ENCODE results near the gene OSBPL5.

The OSBPL5 gene

DNA sequence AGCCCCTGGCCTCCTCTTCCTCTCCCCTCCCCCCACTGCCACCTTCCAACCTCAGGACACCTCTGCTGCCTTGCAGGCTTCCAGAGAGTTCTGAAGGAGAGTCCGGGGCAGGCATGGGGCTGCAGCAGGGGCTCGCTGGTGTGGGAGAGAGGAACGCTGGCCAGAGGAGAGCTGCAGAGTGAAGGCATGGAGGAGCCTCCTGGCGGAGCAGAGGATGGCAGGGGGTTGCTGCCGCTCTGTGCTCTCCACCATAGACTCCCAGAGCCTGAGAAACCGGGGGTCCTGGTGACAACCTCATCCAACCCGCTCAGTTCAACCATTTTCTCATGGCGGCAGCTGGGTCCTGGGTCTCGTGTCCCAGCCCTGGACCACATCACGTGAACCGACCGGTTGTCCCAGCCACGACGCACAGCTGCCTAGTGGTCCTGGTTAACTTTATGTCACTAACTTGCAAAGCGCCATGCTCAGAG is 36.0 kb upstream of the OSBPL5 start:
- Mint-ChIP-seq H3K36me3 (no peaks in the 10 kb centered on the region), H3K27ac (no peak overlapping the region), H3K27me3 (peaks cover 2% of the 10 kb centered on the region), H3K4me3 (no peak overlapping the region), H3K4me1 (ENCODE audit: low read depth) (peaks cover 11% of the 10 kb centered on the region), H3K9me3 (ENCODE audit: low read depth) (no peaks in the 10 kb centered on the region)

DNA sequence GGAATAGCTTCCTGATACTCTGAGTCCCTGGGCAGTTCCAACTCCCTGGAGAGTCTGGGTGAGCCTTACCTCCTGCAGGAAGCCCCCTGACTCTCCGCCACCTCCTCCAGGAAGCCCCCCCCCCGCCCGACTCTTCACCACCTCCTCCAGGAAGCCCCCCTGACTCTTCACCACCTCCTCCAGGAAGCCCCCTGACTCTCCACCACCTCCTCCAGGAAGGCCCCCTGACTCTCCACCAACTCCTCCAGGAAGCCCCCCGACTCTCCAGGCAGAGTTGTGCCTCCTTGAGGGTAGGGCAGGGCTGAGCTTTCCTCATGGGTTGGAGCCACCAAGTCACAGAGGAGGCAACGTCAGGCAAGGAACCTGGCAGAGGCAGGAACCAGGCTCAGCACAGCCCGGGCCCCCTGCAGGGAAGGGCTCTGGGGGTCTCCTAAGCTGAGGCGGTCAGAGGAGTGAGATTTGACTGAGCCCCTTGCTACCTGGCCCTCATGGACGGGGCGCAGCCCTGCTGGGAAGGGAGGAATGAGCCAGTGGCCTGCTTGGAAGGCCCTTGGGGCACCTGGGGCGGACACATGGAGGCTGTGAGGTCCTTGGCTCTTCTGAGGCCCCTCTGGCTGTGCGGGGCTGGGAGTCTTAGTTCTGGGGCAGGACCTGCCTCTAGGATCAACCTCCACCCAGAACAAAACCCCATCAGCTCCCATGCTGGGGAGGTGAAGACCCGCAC is 35.4 kb upstream of the OSBPL5 start:
- no peaks in the 10 kb centered on the region for H3K9me3 Mint-ChIP-seq (ENCODE audit: low read depth)
- H3K4me1 Mint-ChIP-seq (ENCODE audit: low read depth), result peaks cover 11% of the 10 kb centered on the region
- H3K27ac Mint-ChIP-seq, result no peak overlapping the region
- H3K36me3 Mint-ChIP-seq, result no peaks in the 10 kb centered on the region
- no peak overlapping the region for H3K4me3 Mint-ChIP-seq
- peaks cover 2% of the 10 kb centered on the region for H3K27me3 Mint-ChIP-seq

DNA sequence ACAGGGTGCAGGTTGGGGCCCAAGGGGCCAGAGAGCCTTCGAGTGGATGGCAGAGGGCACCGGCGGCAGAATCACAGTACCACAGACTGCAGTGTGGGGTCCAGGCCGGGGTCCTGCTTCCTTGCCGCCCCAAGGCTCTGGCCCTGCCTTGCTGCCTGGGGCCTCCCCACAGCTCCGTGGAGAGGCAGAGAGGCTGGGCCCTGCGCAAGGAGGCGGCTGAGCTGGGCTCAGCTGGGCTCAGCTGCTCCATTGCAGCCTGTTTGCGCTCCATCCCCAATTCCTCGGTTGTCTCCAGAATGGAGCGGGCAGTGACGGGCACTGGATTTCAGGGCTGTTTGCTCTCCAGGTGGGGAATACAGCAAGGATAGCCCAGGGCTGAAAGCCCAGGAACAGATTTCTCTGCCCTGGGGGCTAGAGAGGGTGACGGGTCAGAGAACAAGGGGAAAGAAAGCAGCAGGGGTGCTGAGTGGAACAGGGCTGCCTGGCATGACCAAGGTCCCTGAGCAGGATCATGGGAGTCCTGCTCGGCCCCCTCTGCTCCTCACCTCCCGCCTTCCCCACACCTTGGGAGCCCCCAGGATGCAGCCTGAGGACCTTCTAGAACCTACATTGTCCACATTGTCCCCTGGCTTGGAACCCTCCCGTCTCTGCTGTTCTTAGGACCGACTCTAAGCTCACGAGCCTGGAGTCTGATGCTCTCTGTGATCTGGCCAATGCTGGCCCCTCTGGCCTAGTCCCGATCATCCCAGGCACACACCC is 34.6 kb upstream of the OSBPL5 start:
- peaks cover 11% of the 10 kb centered on the region for H3K4me1 Mint-ChIP-seq (ENCODE audit: low read depth)
- H3K27me3 Mint-ChIP-seq, result peaks cover 2% of the 10 kb centered on the region
- H3K4me3 Mint-ChIP-seq, result no peak overlapping the region
- no peaks in the 10 kb centered on the region for H3K36me3 Mint-ChIP-seq
- H3K27ac Mint-ChIP-seq, result no peak overlapping the region
- H3K9me3 Mint-ChIP-seq (ENCODE audit: low read depth), result no peaks in the 10 kb centered on the region

DNA sequence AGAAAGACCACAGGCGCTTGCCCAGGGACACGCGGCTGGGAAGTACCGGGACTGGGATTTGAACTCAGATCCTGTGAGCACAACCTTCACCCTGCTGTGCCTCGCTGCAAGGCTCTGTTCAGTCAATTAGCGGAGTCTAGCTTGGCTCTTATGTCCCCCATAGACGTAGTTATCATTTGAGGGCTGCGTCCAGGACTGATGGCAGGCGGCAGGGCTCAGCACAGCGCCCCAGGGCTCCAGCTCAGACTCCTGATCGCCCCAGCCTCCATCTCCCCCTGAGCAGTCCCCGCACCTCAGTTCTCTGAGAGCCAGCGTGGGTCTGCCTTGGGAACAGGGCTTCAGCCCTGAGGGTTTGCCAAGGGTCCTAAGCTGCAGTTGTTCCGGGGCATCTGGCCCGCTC is 33.7 kb upstream of the OSBPL5 start:
- no peaks in the 10 kb centered on the region for H3K36me3 Mint-ChIP-seq
- H3K27ac Mint-ChIP-seq, result no peak overlapping the region
- no peak overlapping the region for H3K4me3 Mint-ChIP-seq
- peaks cover 11% of the 10 kb centered on the region for H3K4me1 Mint-ChIP-seq (ENCODE audit: low read depth)
- no peaks in the 10 kb centered on the region for H3K9me3 Mint-ChIP-seq (ENCODE audit: low read depth)
- peaks cover 2% of the 10 kb centered on the region for H3K27me3 Mint-ChIP-seq

DNA sequence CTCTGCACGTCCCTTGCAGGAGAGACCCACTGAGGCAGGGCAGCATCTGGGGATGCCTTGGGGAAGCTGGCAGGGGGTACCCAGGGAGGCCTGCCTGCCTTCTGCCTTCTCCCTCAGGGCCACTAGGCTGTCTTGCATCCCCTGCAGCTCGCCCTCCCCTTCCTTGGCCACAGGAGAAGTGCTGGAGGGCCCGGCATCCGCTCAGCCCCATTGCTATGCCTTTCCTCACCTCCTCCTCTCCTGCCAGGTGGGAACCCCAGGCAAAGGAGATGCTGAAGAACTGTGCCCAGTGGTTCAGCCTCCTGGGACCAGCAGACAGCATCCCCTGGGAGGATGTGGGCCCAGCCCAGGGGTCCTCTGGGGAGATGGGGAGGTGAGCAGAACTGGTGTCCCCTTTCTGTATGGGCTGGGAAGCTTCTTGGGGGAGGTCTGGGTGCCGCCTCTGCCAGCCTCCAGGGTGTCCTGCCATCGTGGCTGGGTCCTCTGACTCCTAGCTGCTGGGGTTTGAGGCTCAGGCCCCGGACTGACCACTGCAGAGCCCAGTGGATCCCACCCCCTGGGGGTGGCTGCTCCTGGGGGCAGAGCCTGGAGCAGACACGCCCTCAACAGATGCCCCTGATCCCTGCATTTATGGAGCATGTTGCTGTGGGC is 32.9 kb upstream of the OSBPL5 start:
- no peaks in the 10 kb centered on the region for H3K9me3 Mint-ChIP-seq (ENCODE audit: low read depth)
- H3K27me3 Mint-ChIP-seq, result peaks cover 2% of the 10 kb centered on the region
- H3K4me3 Mint-ChIP-seq, result no peak overlapping the region
- no peak overlapping the region for H3K27ac Mint-ChIP-seq
- H3K4me1 Mint-ChIP-seq (ENCODE audit: low read depth), result peaks cover 11% of the 10 kb centered on the region
- H3K36me3 Mint-ChIP-seq, result no peaks in the 10 kb centered on the region

DNA sequence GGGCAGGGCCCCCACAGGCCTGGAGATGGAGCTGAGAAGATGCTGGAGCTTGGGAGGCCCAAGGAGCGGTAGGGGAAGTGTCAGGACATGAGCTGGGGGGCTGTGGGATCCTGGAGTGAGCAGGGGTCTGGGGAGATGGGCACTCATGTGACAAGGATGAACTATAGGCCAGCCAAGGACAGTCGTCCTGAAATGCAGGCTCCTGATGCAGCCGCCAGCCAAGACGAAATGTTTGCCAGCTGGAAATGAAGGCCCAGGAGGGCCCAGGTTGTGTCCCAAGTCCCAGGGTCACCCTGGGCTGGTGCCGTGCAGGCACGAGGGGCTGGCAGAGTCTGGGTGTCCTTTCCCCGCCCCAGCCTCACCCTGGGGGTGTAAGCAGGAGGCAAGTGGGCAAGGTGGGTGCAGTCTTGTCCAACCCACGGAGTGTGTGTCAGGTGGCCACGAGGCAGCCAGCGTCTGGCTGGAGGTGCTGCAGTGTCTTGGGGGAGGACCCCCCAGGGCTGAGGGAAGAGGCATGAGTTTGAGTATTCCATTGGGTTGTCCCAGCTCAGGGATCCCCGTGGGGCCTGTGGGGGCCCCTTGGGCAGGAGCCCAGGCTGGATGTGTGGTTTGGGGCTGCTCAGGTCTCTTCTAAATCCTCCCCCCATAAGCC is 32.1 kb upstream of the OSBPL5 start:
- no peak overlapping the region for H3K4me3 Mint-ChIP-seq
- H3K9me3 Mint-ChIP-seq (ENCODE audit: low read depth), result no peaks in the 10 kb centered on the region
- peaks cover 6% of the 10 kb centered on the region for H3K4me1 Mint-ChIP-seq (ENCODE audit: low read depth)
- no peaks in the 10 kb centered on the region for H3K36me3 Mint-ChIP-seq
- no peak overlapping the region for H3K27ac Mint-ChIP-seq
- no peaks in the 10 kb centered on the region for H3K27me3 Mint-ChIP-seq

DNA sequence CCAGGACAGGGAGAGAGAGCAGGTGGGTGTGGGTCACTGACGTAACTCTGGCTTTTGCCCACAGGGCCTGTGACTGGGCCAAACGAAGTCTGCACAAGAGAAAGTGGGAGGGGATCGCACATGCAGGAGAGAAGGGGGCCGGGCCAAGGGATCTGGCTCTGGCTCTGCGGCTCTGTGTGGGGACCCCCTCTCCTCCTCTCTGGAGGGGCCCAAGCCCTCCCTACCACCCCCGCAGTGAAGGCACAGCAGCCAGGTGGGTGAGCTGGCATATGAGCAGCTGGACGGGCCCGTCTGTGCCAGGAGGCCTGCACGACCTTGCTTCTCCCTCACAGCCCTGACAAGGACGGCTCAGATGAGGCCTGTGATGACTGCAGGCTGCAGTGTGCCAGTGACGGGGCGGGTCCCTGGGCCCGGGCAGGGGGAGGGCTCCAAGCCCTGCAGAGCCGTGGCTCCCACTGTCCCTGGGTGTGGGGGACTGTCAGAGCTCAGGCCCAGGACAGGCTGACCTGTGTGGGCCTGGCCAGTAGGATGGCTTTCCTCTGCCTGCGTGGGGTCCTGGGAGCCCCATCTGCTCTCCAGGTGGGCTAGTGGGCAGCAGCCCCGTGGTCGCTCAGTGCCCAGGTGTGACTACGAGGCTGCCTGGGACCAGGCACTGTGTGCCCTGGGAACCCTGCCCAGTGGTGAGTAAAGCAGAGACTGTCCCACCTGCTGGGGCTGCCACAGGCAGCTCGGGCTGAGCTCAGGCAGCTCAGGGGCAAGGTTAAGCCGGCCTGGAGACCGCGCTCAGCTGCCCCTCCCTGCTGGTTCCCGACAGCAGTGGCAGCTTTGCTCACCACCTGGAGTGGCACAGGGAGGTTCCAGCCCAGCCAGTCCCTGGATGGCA is 31.3 kb upstream of the OSBPL5 start:
- no peaks in the 10 kb centered on the region for H3K9me3 Mint-ChIP-seq (ENCODE audit: low read depth)
- no peaks in the 10 kb centered on the region for H3K36me3 Mint-ChIP-seq
- H3K4me3 Mint-ChIP-seq, result no peak overlapping the region
- H3K4me1 Mint-ChIP-seq (ENCODE audit: low read depth), result peaks cover under 1% of the 10 kb centered on the region
- H3K27ac Mint-ChIP-seq, result no peak overlapping the region
- no peaks in the 10 kb centered on the region for H3K27me3 Mint-ChIP-seq

DNA sequence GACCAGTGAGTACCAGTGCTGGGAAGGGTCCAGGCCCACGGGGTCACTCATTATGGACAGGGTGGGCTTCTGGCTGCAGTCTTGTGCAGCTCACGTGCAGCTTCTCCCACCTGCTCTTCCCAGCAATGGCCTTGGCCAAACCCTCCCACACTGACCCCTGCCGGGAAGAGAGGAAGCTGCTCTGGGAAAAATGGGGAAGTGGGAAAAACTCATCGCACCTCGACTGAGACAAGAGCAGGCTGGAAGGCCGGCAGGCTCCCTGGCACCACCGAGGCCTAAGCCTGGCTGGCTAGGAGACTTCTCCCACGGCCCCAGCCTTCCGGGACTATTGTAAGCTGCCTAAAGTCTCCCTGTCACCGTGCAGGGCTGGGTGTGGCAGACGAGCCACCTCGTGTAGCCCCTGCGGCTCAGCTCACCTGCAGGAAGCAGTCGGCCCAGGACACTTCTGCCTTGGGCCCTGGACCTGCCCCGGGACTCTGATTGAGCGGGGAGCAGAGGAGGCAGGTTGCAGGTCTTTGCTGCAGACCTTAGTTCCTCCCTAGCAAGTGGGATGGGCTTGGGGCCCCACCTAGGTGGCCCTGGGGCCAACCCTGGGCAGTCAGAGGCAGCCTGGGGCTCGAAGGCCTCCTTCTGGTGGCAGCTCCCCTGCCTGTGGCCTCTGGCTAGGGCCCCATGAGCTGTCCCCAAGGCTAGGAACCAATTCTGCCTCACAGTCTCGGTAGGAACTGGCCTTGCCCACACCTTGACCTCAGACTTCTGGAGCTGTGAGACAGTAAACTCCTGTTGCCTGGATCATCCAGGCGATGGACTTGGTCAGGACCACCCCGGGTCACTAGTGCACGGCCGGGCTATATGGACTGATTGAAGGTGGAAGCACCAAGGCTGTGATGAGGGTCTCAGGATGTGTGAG is 30.4 kb upstream of the OSBPL5 start:
- H3K4me3 Mint-ChIP-seq, result no peak overlapping the region
- H3K27ac Mint-ChIP-seq, result no peak overlapping the region
- H3K36me3 Mint-ChIP-seq, result no peaks in the 10 kb centered on the region
- no peaks in the 10 kb centered on the region for H3K4me1 Mint-ChIP-seq (ENCODE audit: low read depth)
- no peaks in the 10 kb centered on the region for H3K27me3 Mint-ChIP-seq
- H3K9me3 Mint-ChIP-seq (ENCODE audit: low read depth), result no peaks in the 10 kb centered on the region

DNA sequence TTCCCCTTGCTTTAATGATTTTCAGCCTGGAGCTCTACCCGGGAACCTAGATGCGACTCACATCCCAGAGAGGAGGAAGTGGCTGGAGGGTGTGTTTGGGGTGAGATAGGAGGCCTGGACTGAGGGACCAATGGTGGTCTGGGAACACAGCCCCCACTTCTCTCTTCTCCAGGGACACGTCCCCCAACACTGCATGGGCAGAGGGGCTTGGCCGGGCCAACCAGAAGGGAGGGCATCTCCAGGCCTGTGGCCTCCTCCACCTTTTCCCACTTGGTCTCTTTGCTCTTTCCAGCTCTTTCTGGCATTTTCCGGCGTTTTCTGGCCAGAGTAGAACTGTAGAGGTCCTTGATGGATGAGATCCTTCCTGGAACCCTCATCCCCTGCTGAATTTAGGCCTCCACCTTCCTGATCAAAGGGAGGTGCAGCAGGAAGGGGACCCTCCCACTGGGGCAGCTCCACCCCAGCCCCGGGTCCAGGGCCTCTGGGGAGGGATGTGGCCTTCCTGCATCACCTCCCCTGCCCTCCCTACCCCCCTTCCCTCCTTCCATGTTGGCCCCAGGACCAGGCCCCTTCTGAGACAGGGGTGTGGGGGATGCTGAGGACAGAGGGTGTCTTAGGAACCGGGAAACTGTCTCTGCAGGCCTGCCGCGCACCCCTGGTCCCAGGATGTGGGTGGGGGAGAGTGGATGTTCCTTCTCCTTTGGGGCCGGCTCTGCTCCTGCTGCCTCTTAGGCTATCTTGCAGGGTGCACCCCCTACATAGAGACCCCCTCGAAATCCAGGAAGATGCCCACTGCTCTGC is 29.1 kb upstream of the OSBPL5 start:
- no peaks in the 10 kb centered on the region for H3K9me3 Mint-ChIP-seq (ENCODE audit: low read depth)
- no peak overlapping the region for H3K4me3 Mint-ChIP-seq
- H3K36me3 Mint-ChIP-seq, result no peaks in the 10 kb centered on the region
- H3K27me3 Mint-ChIP-seq, result no peaks in the 10 kb centered on the region
- no peak overlapping the region for H3K27ac Mint-ChIP-seq
- H3K4me1 Mint-ChIP-seq (ENCODE audit: low read depth), result no peaks in the 10 kb centered on the region

DNA sequence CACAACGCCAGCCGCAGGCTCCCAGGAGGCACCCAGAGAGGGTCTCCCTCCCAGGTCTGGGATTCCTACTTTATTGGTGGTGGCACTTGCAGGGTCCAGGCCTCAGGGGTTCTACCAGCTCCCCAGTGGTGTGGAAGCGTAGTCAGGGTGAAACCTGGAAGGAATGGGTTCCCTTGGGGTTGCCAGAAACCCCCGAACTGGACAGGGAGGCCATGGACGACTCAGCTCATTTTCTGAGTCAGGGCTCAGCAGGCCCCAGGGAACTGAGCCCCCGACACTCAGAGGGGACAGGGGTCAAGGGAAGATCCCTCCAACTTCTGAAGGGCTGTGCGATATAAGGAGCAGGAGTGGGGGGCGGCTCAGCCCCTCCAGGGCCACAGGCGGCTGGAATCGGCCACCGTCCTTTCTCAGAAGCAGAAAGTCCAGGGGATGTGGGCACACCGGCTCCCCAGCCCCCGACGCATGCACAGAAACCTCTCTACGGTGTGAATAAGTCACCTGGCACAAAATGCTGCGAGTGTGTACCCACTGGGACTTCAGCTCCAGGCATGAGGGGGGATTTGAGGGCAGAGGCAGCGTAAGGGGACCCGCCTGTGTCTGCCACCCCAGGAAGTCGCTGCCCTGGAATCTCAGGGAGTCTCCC is 28.4 kb upstream of the OSBPL5 start:
- Mint-ChIP-seq H3K9me3 (ENCODE audit: low read depth) (no peaks in the 10 kb centered on the region), H3K4me1 (ENCODE audit: low read depth) (no peaks in the 10 kb centered on the region), H3K27me3 (no peaks in the 10 kb centered on the region), H3K36me3 (no peaks in the 10 kb centered on the region), H3K4me3 (no peak overlapping the region), H3K27ac (no peak overlapping the region)

DNA sequence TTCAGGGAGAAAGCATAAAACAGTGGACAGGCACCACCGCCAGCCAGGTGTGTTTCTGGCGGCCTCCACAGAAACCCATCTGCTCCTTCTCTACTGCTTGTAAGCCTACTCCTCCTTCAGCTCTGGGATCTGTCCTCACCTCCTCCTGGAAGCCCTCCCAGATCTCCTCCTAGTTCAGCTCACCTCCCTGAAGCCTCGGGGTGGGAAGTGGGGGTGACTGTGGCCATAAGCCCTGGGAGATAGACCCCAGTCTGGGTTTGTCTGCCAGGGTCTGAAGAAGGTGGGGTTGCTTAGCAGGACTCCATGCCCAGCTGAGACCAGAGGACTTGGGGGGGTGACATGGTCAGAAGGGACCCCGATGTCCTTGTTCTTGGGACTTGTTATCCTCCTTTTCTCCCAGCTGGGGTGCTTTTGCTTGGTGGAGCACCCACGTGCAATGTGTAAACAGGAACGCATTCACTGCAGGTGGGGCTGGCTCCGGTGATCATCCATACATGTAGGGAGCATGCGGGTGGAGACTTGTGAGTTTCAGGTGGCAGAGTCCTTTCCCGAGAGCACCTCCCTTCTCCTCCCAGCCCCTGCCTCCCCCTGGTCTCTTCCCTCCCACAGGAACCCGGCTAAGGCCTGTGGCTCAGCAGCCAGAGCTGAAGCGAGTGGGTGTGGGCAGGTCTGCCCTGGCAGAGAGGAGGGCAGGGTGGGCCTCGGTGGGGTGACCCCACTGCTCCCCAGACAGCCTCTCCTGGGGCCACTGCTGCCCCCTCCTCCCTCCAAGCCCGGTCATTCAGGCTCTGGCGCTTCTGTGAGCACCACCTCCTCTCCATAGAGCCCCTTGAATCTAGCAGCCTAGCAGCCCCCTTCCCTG is 27.6 kb upstream of the OSBPL5 start:
- Mint-ChIP-seq H3K4me1 (ENCODE audit: low read depth) (no peaks in the 10 kb centered on the region), H3K9me3 (ENCODE audit: low read depth) (no peaks in the 10 kb centered on the region), H3K27me3 (no peaks in the 10 kb centered on the region), H3K4me3 (no peak overlapping the region), H3K36me3 (no peaks in the 10 kb centered on the region), H3K27ac (no peak overlapping the region)

Data from activated naive CD8-positive, alpha-beta T cell (primary cell).